HG03457 (cell line): ENCODE results near the gene WDR26.

Experiments used
- ATAC-seq: cut with Tn5 transposase; IDR thresholded peaks from one replicate; pipeline ENCODE4 v1.9.1; 2021; ENCODE audit warnings: moderate number of reproducible peaks; ENCODE audit not compliant: unreplicated experiment

The WDR26 gene

GRCh38 chr1:224399887-224400286, 34.7 kb downstream of the WDR26 start:
- no peak for ATAC-seq

GRCh38 chr1:224393294-224393693, 41.3 kb downstream of the WDR26 start:
- no peak for ATAC-seq

GRCh38 chr1:224392411-224393249, 42.0 kb downstream of the WDR26 start:
- no peak for ATAC-seq

- ATAC-seq: no peak
Measured at GRCh38 chr1:224390517-224390916, 44.1 kb downstream of the WDR26 start.

- ATAC-seq: no peak
Measured at GRCh38 chr1:224387943-224388342, 46.7 kb downstream of the WDR26 start.

- ATAC-seq: no peak
Measured at GRCh38 chr1:224387302-224387912, 47.2 kb downstream of the WDR26 start.

- no peak for ATAC-seq
Measured at GRCh38 chr1:224383218-224383617, 51.4 kb downstream of the WDR26 start.

GRCh38 chr1:224381880-224382548, 52.6 kb downstream of the WDR26 start:
- no peak for ATAC-seq

GRCh38 chr1:224380003-224380402, 54.6 kb downstream of the WDR26 start:
- ATAC-seq: no peak

GRCh38 chr1:224378855-224379631, 55.6 kb downstream of the WDR26 start:
- no peak for ATAC-seq

GRCh38 chr1:224377676-224378006, 57.0 kb downstream of the WDR26 start:
- peak; percentile 43 for ATAC-seq

GRCh38 chr1:224375059-224375458, 59.5 kb downstream of the WDR26 start:
- no peak for ATAC-seq

GRCh38 chr1:224373008-224373590, 61.5 kb downstream of the WDR26 start:
- ATAC-seq: no peak

- peak; percentile 68 for ATAC-seq
Measured at GRCh38 chr1:224368409-224368808, 66.2 kb downstream of the WDR26 start.

GRCh38 chr1:224359207-224359606, 75.4 kb downstream of the WDR26 start:
- no peak for ATAC-seq

- ATAC-seq: no peak
Measured at GRCh38 chr1:224358237-224358636, 76.4 kb downstream of the WDR26 start.

GRCh38 chr1:224357626-224358124, 76.9 kb downstream of the WDR26 start:
- ATAC-seq: no peak

- peak; percentile 96 for ATAC-seq
Measured at GRCh38 chr1:224356685-224357625, 77.6 kb downstream of the WDR26 start, which contains the start of gene CNIH4. Gene CNIH4, plus strand, starts transcription at chr1:224356879. Its CDS starts 46 bp downstream, at chr1:224356925.
